ENCODE measurements around the gene TNIP2.

DNA sequence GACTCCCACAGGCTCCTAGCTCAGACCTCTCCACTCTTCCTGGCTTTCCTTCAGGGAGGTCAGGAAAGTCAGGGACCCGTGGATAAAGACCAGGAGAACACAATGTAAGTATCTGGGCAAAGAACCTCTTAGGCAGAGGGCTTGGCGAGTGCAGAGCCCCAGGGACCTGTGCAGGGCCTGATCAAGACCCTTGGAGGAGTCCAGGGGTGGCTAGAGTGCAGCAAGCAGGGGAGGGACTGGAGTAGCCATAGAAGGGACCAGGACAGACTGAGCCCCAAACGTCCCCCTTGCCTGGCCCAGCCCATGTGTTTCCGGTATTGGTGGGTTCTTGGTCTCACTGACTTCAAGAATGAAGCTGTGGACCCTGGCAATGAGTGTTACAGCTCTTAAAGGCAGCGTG is 5.9 kb upstream of the TNIP2 start:
- TF ChIP-seq EZH2phosphoT487 (IDR thresholded peaks at IDR 0.05; ENCODE audit: low read length) (no peak), CTCF (IDR thresholded peaks at IDR 0.05; ENCODE audit: low read length) (no peak), EZH2 (optimal IDR thresholded peaks at IDR 0.05; ENCODE audit: low read depth, low read length) (no peak)

Measured in MM.1S (cell line).